Measurements from ENCODE around the gene PACSIN1. TPM values are rescaled to one million over a fixed set of nuclear protein-coding genes. Genes with fewer than 3 reads are reported as not detected.

PACSIN1 gene
- total and polyA plus RNA-seq, 2 donors (not counting 3 experiments of a cell fraction or from before 2014, with no cell fraction given) = 0.03 TPM; not detected in 1

DNA sequence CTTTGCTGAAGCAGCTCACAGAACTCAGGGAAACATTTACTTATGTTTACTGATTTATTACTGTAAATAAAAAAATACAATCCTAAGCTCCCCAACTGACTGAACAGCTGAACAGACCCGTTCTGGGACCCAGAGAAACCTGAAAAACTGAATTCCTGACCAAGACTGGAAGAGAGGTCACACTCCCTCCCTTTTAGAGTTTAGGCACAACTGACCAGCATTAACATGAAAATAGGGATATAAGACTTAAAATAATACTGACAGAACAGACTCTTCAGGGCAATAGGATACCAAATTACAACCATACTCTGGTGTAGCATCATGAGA, 28.3 kb upstream of the PACSIN1 start:
- no peaks in the 10 kb centered on the region for H3K9me1 ChIP-seq (replicated peaks; ENCODE audit: control insufficient read depth, extremely low read depth, insufficient read depth, low read length)
- BruUV-seq (replicated peaks) = no TSS peak
- no peak overlapping the region for H3K27ac ChIP-seq (ENCODE audit: insufficient read depth, low read depth, low read length)
- H3K4me3 ChIP-seq (replicated peaks in 1 of 3; ENCODE audit: insufficient read depth in 1 of 3, low read depth in 1 of 3, low read length in 3 of 3) = no peak overlapping the region
- intact Hi-C loops (cut with micrococcal nuclease) = no loop called here
- dilution Hi-C loops (cut with MboI; ENCODE audit: extremely low pct_ligation_motif_present, low sequenced_read_pairs) = no loop called here
- H3K27me3 ChIP-seq (ENCODE audit: control insufficient read depth in 2 of 2, insufficient read depth in 2 of 2, low read length in 2 of 2) = no peaks in the 10 kb centered on the region
- H3K36me3 ChIP-seq (ENCODE audit: control insufficient read depth in 2 of 2, extremely low read depth in 1 of 2, insufficient read depth in 2 of 2, low read length in 2 of 2) = no peaks in the 10 kb centered on the region
- no peak overlapping the region for H3K9ac ChIP-seq (replicated peaks; ENCODE audit: extremely low read depth, insufficient read depth, low read length)
- no peaks in the 10 kb centered on the region for H3K4me1 ChIP-seq (ENCODE audit: control insufficient read depth, extremely low read depth, insufficient read depth, low read length)
- FAIRE-seq (no peak), DNase-seq (ENCODE audit: low read depth, low spot score) (no peak)
- POLR2A ChIA-PET = no interaction called here
- no peak overlapping the region for H3K4me2 ChIP-seq (ENCODE audit: insufficient read depth, low read length)
- no peaks in the 10 kb centered on the region for H3K79me2 ChIP-seq (ENCODE audit: control insufficient read depth, insufficient read depth, low read length)
- TF ChIP-seq JUN (IDR thresholded peaks at IDR 0.05; ENCODE audit: borderline replicate concordance, insufficient read depth, insufficient read length, low read depth) = no peak
- no peak for TF ChIP-seq POLR2AphosphoS5 (IDR thresholded peaks at IDR 0.05; ENCODE audit: insufficient read depth, low read depth, low read length)
- TF ChIP-seq, protein P1, sequence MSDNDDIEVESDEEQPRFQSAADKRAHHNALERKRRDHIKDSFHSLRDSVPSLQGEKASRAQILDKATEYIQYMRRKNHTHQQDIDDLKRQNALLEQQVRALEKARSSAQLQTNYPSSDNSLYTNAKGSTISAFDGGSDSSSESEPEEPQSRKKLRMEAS (IDR thresholded peaks at IDR 0.05; ENCODE audit: insufficient read depth, insufficient read length) = no peak
- TF ChIP-seq EZH2 (IDR thresholded peaks at IDR 0.05; ENCODE audit: borderline replicate concordance, low read depth, low read length, severe bottlenecking) = no peak
- no peak overlapping the region for H2AFZ ChIP-seq (ENCODE audit: low read depth, low read length)
- CTCF ChIA-PET = no interaction called here
- no peaks in the 10 kb centered on the region for H4K20me1 ChIP-seq (replicated peaks; ENCODE audit: control insufficient read depth, extremely low read depth, insufficient read depth, low read length)
- H3K9me3 ChIP-seq (replicated peaks; ENCODE audit: control insufficient read depth, insufficient read depth, low read length) = no peaks in the 10 kb centered on the region

DNA sequence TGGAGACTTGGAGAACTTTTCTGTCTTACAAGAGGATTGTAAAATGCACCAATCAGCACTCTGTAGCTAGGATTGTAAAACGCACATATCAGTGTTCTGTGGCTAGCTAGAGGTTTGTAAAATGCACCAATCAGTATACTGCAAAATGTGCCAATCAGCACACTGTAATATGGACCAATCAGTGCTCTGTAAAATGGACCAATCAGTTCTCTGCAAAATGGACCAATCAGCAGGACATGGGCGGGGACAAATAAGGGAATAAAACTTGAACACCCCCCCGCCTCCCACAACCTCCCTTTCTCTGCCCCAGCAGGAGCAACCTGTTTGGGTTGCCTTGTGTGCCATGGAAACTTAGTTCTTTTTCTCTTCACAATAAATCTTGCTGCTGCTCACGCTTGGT, 27.2 kb upstream of the PACSIN1 start:
- H3K4me2 ChIP-seq (ENCODE audit: insufficient read depth, low read length) = no peak overlapping the region
- no peaks in the 10 kb centered on the region for H3K4me1 ChIP-seq (ENCODE audit: control insufficient read depth, extremely low read depth, insufficient read depth, low read length)
- dilution Hi-C loops (cut with MboI; ENCODE audit: extremely low pct_ligation_motif_present, low sequenced_read_pairs) = no loop called here
- no peaks in the 10 kb centered on the region for H3K9me3 ChIP-seq (replicated peaks; ENCODE audit: control insufficient read depth, insufficient read depth, low read length)
- H3K36me3 ChIP-seq (ENCODE audit: control insufficient read depth in 2 of 2, extremely low read depth in 1 of 2, insufficient read depth in 2 of 2, low read length in 2 of 2) = no peaks in the 10 kb centered on the region
- ChIA-PET CTCF (interaction anchor here (2.0 kb wide), 1 partner anchor 24 kb away, joined by 6 read pairs; no protein-coding TSS in a partner anchor), POLR2A (no interaction called here)
- H4K20me1 ChIP-seq (replicated peaks; ENCODE audit: control insufficient read depth, extremely low read depth, insufficient read depth, low read length) = no peaks in the 10 kb centered on the region
- no peak overlapping the region for H3K9ac ChIP-seq (replicated peaks; ENCODE audit: extremely low read depth, insufficient read depth, low read length)
- H3K9me1 ChIP-seq (replicated peaks; ENCODE audit: control insufficient read depth, extremely low read depth, insufficient read depth, low read length) = no peaks in the 10 kb centered on the region
- no peaks in the 10 kb centered on the region for H3K79me2 ChIP-seq (ENCODE audit: control insufficient read depth, insufficient read depth, low read length)
- no peaks in the 10 kb centered on the region for H3K27me3 ChIP-seq (ENCODE audit: control insufficient read depth in 2 of 2, insufficient read depth in 2 of 2, low read length in 2 of 2)
- no peak overlapping the region for H2AFZ ChIP-seq (ENCODE audit: low read depth, low read length)
- intact Hi-C loops (cut with micrococcal nuclease) = no loop called here
- no peak overlapping the region for H3K4me3 ChIP-seq (replicated peaks in 1 of 3; ENCODE audit: insufficient read depth in 1 of 3, low read depth in 1 of 3, low read length in 3 of 3)
- BruUV-seq (replicated peaks) = no TSS peak
- no peak overlapping the region for H3K27ac ChIP-seq (ENCODE audit: insufficient read depth, low read depth, low read length)
- TF ChIP-seq JUN (IDR thresholded peaks at IDR 0.05; ENCODE audit: borderline replicate concordance, insufficient read depth, insufficient read length, low read depth) (no peak), POLR2AphosphoS5 (IDR thresholded peaks at IDR 0.05; ENCODE audit: insufficient read depth, low read depth, low read length) (no peak), EZH2 (IDR thresholded peaks at IDR 0.05; ENCODE audit: borderline replicate concordance, low read depth, low read length, severe bottlenecking) (no peak), MYC (IDR thresholded peaks at IDR 0.05; ENCODE audit: low read depth, low read length) (no peak), POLR2A (IDR thresholded peaks at IDR 0.05; ENCODE audit: low read depth, low read length) (no peak), GATA2 (IDR thresholded peaks at IDR 0.05; ENCODE audit: insufficient read depth, insufficient read length, low read depth, low read length) (no peak), FOS (IDR thresholded peaks at IDR 0.05; ENCODE audit: borderline replicate concordance, insufficient read depth, low read length) (no peak)
- TF ChIP-seq, protein P2, sequence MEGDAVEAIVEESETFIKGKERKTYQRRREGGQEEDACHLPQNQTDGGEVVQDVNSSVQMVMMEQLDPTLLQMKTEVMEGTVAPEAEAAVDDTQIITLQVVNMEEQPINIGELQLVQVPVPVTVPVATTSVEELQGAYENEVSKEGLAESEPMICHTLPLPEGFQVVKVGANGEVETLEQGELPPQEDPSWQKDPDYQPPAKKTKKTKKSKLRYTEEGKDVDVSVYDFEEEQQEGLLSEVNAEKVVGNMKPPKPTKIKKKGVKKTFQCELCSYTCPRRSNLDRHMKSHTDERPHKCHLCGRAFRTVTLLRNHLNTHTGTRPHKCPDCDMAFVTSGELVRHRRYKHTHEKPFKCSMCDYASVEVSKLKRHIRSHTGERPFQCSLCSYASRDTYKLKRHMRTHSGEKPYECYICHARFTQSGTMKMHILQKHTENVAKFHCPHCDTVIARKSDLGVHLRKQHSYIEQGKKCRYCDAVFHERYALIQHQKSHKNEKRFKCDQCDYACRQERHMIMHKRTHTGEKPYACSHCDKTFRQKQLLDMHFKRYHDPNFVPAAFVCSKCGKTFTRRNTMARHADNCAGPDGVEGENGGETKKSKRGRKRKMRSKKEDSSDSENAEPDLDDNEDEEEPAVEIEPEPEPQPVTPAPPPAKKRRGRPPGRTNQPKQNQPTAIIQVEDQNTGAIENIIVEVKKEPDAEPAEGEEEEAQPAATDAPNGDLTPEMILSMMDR (IDR thresholded peaks at IDR 0.05; ENCODE audit: extremely low read depth in 1 of 2, insufficient read depth in 1 of 2, low read depth in 1 of 2, low read length in 2 of 2) = no peak
- TF ChIP-seq, protein P1 (IDR thresholded peaks at IDR 0.05; ENCODE audit: insufficient read depth, insufficient read length) = no peak
- DNase-seq (ENCODE audit: low read depth, low spot score) (no peak), FAIRE-seq (no peak)

Measured in endothelial cell of umbilical vein (primary cell).